Measurements from ENCODE around the gene AGT. TPM values are rescaled to one million over a fixed set of nuclear protein-coding genes. Genes with fewer than 3 reads are reported as not detected.
"Not testable (repeated sequence)": the region's sequence is repeated elsewhere in the genome, so short reads cannot be mapped to it uniquely, and the experiment has no call there.

Gene AGT
- total RNA-seq, 1 experiment from 2014 or later = 1.0 TPM

- no peak for TF ChIP-seq CBFB (CRISPR knock-in tag; IDR thresholded peaks at IDR 0.05; ENCODE audit: low read depth)
- no peak for TF ChIP-seq CDX4 (CRISPR knock-in tag; IDR thresholded peaks at IDR 0.05; ENCODE audit: borderline replicate concordance)
- no peak for TF ChIP-seq ELF4 (CRISPR knock-in tag; IDR thresholded peaks at IDR 0.05; ENCODE audit: low read depth)
- no peak for TF ChIP-seq IRF2 (CRISPR knock-in tag; IDR thresholded peaks at IDR 0.05; ENCODE audit: borderline replicate concordance, low read depth)
- TF ChIP-seq SMAD3 (CRISPR knock-in tag; IDR thresholded peaks at IDR 0.05; ENCODE audit: borderline replicate concordance) = no peak
- no peak for TF ChIP-seq ZNF396 (CRISPR knock-in tag; IDR thresholded peaks at IDR 0.05; ENCODE audit: borderline replicate concordance)
- TF ChIP-seq ZSCAN18 (CRISPR knock-in tag; IDR thresholded peaks at IDR 0.05) = no peak
- TF ChIP-seq MXD4 (CRISPR knock-in tag; IDR thresholded peaks at IDR 0.05; ENCODE audit: borderline replicate concordance) = no peak
- no peak for TF ChIP-seq RORB (CRISPR knock-in tag; IDR thresholded peaks at IDR 0.05)
- no peak for TF ChIP-seq E2F5 (CRISPR knock-in tag; IDR thresholded peaks at IDR 0.05)
- TF ChIP-seq PREB (CRISPR knock-in tag; IDR thresholded peaks at IDR 0.05; ENCODE audit: borderline replicate concordance) = no peak
- no peak for TF ChIP-seq GTF2I (CRISPR knock-in tag; conservative IDR thresholded peaks at IDR 0.05)
- ATAC-seq (no peak), DNase-seq (ENCODE audit: low spot score) (no peak)
- no peak overlapping the region for H3K27ac Mint-ChIP-seq
- peaks cover 8% of the 10 kb centered on the region for H3K4me1 Mint-ChIP-seq
- peaks cover 11% of the 10 kb centered on the region for H3K36me3 Mint-ChIP-seq
- ChIA-PET POLR2A (no interaction called here), CTCF (no interaction called here)
- peaks cover 8% of the 10 kb centered on the region for H3K27me3 Mint-ChIP-seq (ENCODE audit: low read depth)
- peaks cover 17% of the 10 kb centered on the region for H3K9me3 Mint-ChIP-seq
- H3K4me3 Mint-ChIP-seq = no peak overlapping the region
These were observed 3.3 kb upstream of the AGT start for GRCh38 chr1:230717251-230717650.

GRCh38 chr1:230716453-230716852, 2.5 kb upstream of the AGT start:
- H3K4me3 Mint-ChIP-seq; H3K4me1 Mint-ChIP-seq; H3K27me3 Mint-ChIP-seq (ENCODE audit: low read depth); DNase-seq (ENCODE audit: low spot score); H3K9me3 Mint-ChIP-seq; H3K27ac Mint-ChIP-seq; ATAC-seq; POLR2A ChIA-PET; H3K36me3 Mint-ChIP-seq: not testable (repeated sequence)
- CTCF ChIA-PET = interaction anchor here (1.0 kb wide), 1 partner anchor 77 kb away, joined by 3 read pairs; no protein-coding TSS in a partner anchor

GRCh38 chr1:230715510-230715909, 1.6 kb upstream of the AGT start:
- H3K36me3 Mint-ChIP-seq = no peaks in the 10 kb centered on the region
- POLR2A ChIA-PET = no interaction called here
- H3K27ac Mint-ChIP-seq = no peak overlapping the region
- H3K4me1 Mint-ChIP-seq = peaks cover 8% of the 10 kb centered on the region
- H3K27me3 Mint-ChIP-seq (ENCODE audit: low read depth) = no peaks in the 10 kb centered on the region; the same call in 1 of the 2 replicates
- peak; percentile 55; the same call in 1 of the 2 replicates for ATAC-seq
- DNase-seq (ENCODE audit: low spot score) = no peak
- H3K9me3 Mint-ChIP-seq = peaks cover 5% of the 10 kb centered on the region
- H3K4me3 Mint-ChIP-seq = no peak overlapping the region
- CTCF ChIA-PET = interaction anchor here (1.0 to 2.3 kb wide), 2 partner anchors 38 to 45 kb away, joined by 5 to 8 read pairs; no protein-coding TSS in a partner anchor
- TF ChIP-seq SP1 (CRISPR knock-in tag; conservative IDR thresholded peaks at IDR 0.05) (no peak), ZNF232 (CRISPR knock-in tag; IDR thresholded peaks at IDR 0.05) (no peak), EMX1 (CRISPR knock-in tag; IDR thresholded peaks at IDR 0.05) (no peak), ZNF671 (CRISPR knock-in tag; IDR thresholded peaks at IDR 0.05) (no peak), KAT7 (CRISPR knock-in tag; IDR thresholded peaks at IDR 0.05; ENCODE audit: borderline replicate concordance) (no peak), AFF4 (CRISPR knock-in tag; IDR thresholded peaks at IDR 0.05; ENCODE audit: borderline replicate concordance) (no peak), HMGA2 (CRISPR knock-in tag; IDR thresholded peaks at IDR 0.05) (no peak), GABPB1 (CRISPR knock-in tag; IDR thresholded peaks at IDR 0.05) (no peak), AR (CRISPR knock-in tag; IDR thresholded peaks at IDR 0.05) (no peak), TP53 (CRISPR knock-in tag; IDR thresholded peaks at IDR 0.05) (no peak), SOX15 (CRISPR knock-in tag; IDR thresholded peaks at IDR 0.05) (no peak)
